ENCODE data around the gene IL18RAP.

The IL18RAP gene

DNA sequence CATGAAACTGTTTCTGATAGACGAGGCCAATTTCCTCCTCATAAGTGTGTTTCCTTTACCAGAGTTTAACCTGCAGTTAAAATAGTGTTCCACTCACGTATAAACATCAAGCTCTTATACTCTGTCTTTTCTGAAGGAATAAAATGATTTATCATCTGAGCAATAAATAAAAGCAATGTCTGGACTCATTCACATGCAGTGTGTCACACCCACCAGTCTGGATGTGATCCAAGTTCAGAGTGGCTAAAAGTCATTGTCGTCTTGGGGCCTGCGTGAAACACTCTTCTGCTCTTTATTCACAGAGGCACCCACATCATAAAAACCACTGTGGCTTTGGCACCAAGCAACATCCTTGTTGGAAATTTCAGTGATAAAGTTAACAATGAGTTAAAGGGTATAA lies 30.5 kb downstream of the IL18RAP start:
- DNase-seq (ENCODE audit: low read depth): no peak

GRCh38 chr2:102455061-102455670 lies 32.2 kb downstream of the IL18RAP start:
- DNase-seq (ENCODE audit: low read depth): no peak

GRCh38 chr2:102460467-102460866 lies 37.5 kb downstream of the IL18RAP start:
- no peak for DNase-seq (ENCODE audit: low read depth)

DNA sequence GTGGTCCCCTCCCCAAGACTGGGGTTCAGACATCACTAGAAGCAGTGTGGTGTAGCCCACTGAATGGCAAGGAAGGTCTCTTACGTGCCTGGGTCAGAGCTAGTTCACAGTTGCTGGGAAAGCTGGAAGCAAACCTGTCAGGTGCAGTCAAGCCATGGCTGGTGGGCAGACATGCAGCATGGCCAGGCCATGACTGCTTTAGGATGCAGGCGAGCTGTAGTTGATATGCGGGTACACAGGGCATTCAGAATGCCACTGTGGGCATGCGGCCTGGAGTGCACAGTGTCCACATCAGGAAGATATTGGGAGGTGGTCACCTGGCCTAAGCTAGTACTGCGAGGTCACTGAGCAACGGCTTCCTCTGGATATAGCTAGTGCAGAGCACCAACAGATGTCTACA lies 38.2 kb downstream of the IL18RAP start:
- DNase-seq (ENCODE audit: low read depth): no peak

GRCh38 chr2:102463160-102463559 lies 40.2 kb downstream of the IL18RAP start:
- no peak for DNase-seq (ENCODE audit: low read depth)

- no peak for DNase-seq (ENCODE audit: low read depth)
Observed at GRCh38 chr2:102470168-102470567, 47.2 kb downstream of the IL18RAP start.

DNA sequence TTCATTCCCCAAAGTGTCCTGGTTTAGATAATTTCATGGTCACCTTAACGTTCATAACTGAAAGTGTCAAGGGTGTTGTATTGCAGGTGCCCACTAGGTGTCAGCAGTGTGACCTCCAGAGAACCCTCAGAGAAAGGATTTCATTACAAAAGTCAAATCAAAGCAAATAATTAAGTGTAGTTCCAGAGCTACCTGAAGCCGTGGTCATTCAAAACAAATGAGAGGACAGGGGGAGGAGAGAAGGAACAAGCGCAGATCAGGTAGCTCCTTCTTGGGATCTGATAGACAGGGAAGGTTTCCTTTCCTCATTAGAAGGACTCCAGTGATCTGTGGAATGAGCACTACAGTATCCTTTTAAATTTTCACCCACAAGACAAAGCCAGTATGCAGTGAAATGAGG lies 50.1 kb downstream of the IL18RAP start, which contains the start of gene SLC9A4:
SLC9A4 (plus strand) TSS at position 207 of the 400 bp plus-strand sequence. CDS start 534 bp downstream, outside the sequence.
- DNase-seq (ENCODE audit: low read depth): no peak

- DNase-seq (ENCODE audit: low read depth): no peak
Observed at GRCh38 chr2:102473631-102474030, 50.7 kb downstream of the IL18RAP start.

DNA sequence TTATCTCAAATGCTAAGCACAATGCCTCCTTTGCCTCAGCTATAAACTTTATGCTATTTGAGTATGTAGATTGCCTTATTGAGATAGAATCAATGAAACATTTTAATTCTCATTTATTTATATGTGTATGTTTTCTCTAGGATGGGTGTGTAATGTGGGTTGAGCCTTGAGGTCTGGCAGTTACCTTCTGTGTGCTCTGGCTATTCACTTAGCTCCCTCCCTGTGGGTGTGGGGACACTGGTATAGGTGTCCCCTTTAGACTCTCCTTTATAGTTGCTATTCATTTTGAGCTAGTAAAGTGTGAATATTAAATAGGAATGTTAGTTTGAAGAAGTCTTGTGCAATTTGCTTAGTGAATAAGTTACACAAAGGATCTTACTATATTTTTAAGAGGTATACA lies 51.8 kb downstream of the IL18RAP start:
- no peak for DNase-seq (ENCODE audit: low read depth)

DNA sequence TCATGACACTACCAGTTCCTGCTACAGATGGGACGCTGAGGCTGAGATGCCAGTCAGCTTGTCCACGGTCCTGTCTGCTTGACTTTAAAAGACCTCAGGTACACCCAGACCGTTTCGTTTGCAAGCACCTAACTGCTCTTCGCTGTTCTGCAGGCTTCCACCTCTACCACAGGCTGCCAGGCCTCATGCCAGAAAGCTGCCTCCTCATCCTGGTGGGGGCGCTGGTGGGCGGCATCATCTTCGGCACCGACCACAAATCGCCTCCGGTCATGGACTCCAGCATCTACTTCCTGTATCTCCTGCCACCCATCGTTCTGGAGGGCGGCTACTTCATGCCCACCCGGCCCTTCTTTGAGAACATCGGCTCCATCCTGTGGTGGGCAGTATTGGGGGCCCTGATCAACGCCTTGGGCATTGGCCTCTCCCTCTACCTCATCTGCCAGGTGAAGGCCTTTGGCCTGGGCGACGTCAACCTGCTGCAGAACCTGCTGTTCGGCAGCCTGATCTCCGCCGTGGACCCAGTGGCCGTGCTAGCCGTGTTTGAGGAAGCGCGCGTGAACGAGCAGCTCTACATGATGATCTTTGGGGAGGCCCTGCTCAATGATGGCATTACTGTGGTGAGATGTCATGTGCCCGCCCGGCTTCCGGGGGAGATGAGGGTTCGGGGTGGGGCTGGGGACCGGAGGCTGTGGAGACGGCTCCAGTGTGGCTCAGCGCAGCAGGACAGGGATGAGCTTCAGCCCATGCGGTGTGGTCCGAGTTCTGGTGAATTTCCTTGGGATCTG lies 55.9 kb downstream of the IL18RAP start:
- DNase-seq (ENCODE audit: low read depth): no peak

GRCh38 chr2:102480285-102481195 lies 57.6 kb downstream of the IL18RAP start:
- DNase-seq (ENCODE audit: low read depth): no peak

- DNase-seq (ENCODE audit: low read depth): no peak
Observed at GRCh38 chr2:102481931-102482330, 59.0 kb downstream of the IL18RAP start.

- no peak for DNase-seq (ENCODE audit: low read depth)
Observed at GRCh38 chr2:102483086-102483485, 60.1 kb downstream of the IL18RAP start.

DNA sequence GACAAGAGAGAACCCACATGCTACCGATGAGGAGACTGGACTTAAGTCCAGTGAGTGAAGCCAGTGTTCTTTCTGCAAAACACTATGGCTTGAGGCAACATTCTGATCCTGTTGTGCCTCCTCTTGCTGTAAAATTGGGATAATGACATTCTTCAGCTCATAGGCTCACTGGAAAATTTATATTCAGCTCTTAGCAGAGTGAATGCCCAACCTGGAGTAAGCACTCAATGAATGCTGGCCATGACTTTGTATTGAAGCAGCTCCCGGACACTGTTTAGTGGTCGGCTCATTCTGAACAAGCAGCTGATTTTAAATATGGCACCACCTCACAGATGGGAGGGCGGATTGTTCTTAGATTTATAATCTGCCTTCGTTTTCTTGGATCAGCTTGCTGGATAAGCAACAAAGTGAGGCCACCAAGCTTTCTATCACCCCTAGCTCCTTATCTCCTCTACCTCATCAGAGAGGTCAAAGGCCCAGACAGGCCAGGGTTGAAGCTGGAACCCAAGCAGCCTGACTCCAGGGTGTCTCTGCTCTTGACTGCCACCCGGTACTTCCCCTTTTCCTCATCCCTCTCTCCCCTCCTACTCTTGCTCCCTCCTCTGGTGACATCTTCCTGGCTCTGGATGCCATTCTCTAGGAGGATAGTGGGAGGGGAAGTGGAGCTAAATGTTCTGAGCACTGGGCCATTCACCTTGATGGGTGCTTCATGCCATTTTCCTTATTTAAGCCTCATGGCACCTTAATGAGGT lies 61.5 kb downstream of the IL18RAP start:
- no peak for DNase-seq (ENCODE audit: low read depth)

DNA sequence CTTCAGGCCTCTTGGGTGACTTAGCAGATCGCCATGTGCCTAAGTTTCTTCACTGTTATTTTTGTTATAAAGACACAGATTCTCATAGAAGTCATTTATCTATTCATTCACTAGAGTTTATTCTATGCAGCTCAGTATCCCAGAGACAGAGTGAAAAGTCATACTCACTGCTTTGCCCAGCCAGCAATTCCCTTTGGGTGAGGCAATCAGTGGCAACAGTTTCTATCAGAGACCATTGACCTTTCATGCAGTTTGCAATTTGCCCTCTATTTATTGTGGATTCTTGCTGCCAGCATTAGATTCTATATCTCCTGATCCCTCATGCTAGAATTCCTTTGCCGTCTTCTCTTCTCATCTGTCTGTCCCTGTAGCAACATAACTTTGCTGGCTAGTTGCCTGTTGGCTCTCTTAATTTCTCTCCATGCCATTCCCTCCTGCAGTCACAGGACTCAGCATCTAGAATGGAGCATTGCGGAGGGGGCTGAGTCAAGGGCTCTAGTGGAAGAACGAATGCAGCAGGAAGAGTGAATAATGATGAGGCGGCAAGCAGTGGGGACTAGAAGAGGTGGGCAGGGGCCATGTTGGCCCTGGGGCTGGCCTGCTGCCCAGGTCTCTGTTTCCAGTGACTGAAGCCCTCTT lies 62.3 kb downstream of the IL18RAP start:
- DNase-seq (ENCODE audit: low read depth): no peak

- DNase-seq (ENCODE audit: low read depth): no peak
Observed at GRCh38 chr2:102486941-102487702, 64.2 kb downstream of the IL18RAP start.

GRCh38 chr2:102487761-102488462 lies 65.0 kb downstream of the IL18RAP start:
- DNase-seq (ENCODE audit: low read depth): peak; percentile 21

DNA sequence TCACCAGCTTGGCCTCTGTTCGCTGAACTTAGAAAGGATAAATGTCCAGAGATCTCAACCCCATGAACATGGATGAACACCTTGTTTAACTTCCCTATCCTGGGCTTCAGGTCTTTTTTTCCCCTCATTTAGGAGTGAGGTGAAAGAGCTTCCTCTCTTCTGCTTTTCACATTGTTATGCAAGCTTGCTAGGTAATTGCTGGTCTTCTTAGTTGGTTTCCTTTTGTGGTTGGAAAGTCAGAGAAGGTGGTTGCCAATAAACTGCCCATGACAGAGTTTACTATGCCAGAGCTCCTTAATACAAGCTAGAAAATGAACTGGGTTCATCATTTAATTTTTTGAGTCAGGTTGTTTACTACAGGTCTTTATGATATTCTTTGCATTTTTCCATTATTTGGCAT lies 66.7 kb downstream of the IL18RAP start:
- DNase-seq (ENCODE audit: low read depth): no peak

- DNase-seq (ENCODE audit: low read depth): no peak
Observed at GRCh38 chr2:102492006-102492405, 69.0 kb downstream of the IL18RAP start.

- DNase-seq (ENCODE audit: low read depth): no peak
Observed at GRCh38 chr2:102494570-102494969, 71.6 kb downstream of the IL18RAP start.
